ACC112 (cell line): ENCODE results near the gene CST4.

Source experiments
- H2AFZ ChIP-seq: fragments of 200-600 bp; sonication (generic); one replicate; pipeline ENCODE4 v1.6.0; 2017; ENCODE audit warnings: antibody characterized with exemption, low read length; ENCODE audit not compliant: unreplicated experiment
- H3K27ac ChIP-seq: fragments of 200-600 bp; sonication (generic); 2 replicates; pipeline ENCODE4 v1.5.1; 2014; ENCODE audit warnings: low read depth, mild to moderate bottlenecking, antibody characterized with exemption, low read length, moderate library complexity
- H3K27me3 ChIP-seq: fragments of 200-600 bp; sonication (generic); 2 replicates; pipeline ENCODE4 v1.6.1; 2014; ENCODE audit warnings: mild to moderate bottlenecking, antibody characterized with exemption, low read length, moderate library complexity, mixed read lengths; ENCODE audit not compliant: insufficient read depth
- H3K36me3 ChIP-seq: fragments of 200-600 bp; sonication (generic); 2 replicates; pipeline ENCODE4 v1.6.1; 2016; ENCODE audit warnings: mild to moderate bottlenecking, antibody characterized with exemption, low read length, moderate library complexity, mixed read lengths; ENCODE audit not compliant: insufficient read depth
- H3K4me1 ChIP-seq: fragments of 200-600 bp; sonication (generic); one replicate; pipeline ENCODE4 v1.6.1; 2016; ENCODE audit warnings: low read length, mixed read lengths; ENCODE audit not compliant: insufficient read depth, unreplicated experiment, control insufficient read depth
- H3K4me3 ChIP-seq: fragments of 200-600 bp; sonication (generic); 2 replicates; pipeline ENCODE4 v1.5.1; 2014; ENCODE audit warnings: mild to moderate bottlenecking, low read depth, low read length
- H3K79me2 ChIP-seq: fragments of 200-600 bp; sonication (generic); one replicate; pipeline ENCODE4 v1.6.0; 2016; ENCODE audit warnings: low read length; ENCODE audit not compliant: control insufficient read depth, unreplicated experiment, insufficient read depth

CST4 gene

DNA sequence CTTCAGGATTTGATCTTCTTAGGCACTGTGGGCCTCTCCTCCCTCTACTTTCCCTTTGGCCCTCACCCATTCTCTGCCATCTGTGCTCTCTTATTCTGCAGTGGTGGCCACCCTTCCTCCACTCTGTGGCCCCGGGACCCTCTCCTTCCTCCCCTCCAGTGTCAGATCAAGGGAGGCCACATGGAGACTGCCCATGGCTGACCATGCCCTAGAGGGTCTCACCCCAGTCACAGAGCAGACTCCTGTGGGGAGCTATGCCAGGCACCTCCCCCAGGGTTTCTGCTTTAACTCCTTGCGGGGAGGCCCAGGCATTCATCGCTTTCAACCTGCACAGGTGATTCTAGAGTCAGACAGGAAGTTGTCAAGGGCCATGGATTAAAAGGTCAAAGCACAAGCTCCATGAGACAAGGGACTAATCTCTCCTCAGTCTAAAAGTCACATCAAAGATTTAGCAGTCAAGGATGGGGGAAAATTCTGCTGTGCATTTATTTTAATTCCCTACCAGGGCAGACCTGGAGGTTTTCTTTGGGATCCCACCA lies 35.4 kb downstream of the CST4 start:
- H3K4me3 ChIP-seq, result no peak overlapping the region
- H3K27me3 ChIP-seq, result no peaks in the 10 kb centered on the region
- no peaks in the 10 kb centered on the region for H3K79me2 ChIP-seq
- no peak overlapping the region for H2AFZ ChIP-seq
- H3K4me1 ChIP-seq, result peaks cover 5% of the 10 kb centered on the region
- no peak overlapping the region for H3K27ac ChIP-seq
- no peaks in the 10 kb centered on the region for H3K36me3 ChIP-seq

DNA sequence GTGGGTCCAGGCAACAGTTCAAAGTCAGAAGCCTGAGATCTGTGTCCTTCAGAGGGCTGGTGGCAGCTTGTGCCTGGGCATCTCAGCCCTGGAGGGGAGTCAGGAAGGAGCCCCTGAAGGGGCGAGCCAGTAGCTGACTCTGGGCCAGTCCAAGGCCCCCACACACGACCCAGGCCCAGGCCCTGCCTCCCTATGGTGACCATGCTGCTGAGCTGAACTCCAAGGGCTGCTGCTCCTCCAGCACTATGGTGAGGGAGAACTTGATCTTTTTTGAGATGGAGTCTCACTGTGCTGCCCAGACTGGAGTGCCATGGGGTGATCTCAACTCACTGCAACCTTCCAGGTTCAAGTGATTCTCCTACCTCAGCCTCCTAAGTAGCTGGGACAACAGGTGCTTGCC lies 35.9 kb downstream of the CST4 start:
- Histone ChIP-seq H3K27ac (no peak overlapping the region), H3K36me3 (no peaks in the 10 kb centered on the region), H3K4me3 (no peak overlapping the region), H3K4me1 (no peaks in the 10 kb centered on the region), H3K27me3 (no peaks in the 10 kb centered on the region), H3K79me2 (no peaks in the 10 kb centered on the region), H2AFZ (no peak overlapping the region)

DNA sequence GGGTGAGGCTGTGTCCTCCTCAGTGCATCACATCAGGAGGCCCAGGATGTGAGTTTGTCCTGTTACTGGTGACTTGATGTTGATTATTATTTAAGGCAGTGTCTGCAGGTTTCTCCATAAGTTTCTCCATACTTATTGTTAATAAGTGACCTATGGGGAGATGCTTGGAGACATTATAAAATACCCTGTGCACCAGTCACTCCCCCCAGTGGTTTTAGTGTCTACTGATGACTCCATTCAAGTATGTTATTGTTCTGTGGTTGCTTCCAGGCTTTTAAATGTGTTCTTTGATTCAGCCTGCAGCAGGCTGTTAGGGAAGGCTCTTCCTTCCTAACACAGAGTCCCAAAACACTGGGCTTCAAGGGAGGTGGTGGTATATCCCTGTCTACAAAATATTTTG lies 36.5 kb downstream of the CST4 start:
- H3K79me2 ChIP-seq, result no peaks in the 10 kb centered on the region
- H3K27ac ChIP-seq, result no peak overlapping the region
- no peak overlapping the region for H2AFZ ChIP-seq
- H3K27me3 ChIP-seq, result no peaks in the 10 kb centered on the region
- no peaks in the 10 kb centered on the region for H3K4me1 ChIP-seq
- H3K36me3 ChIP-seq, result no peaks in the 10 kb centered on the region
- no peak overlapping the region for H3K4me3 ChIP-seq

- Histone ChIP-seq H3K79me2 (no peaks in the 10 kb centered on the region), H3K36me3 (no peaks in the 10 kb centered on the region), H3K4me3 (no peak overlapping the region), H3K27ac (no peak overlapping the region), H2AFZ (no peak overlapping the region), H3K4me1 (no peaks in the 10 kb centered on the region), H3K27me3 (no peaks in the 10 kb centered on the region)
Measured at GRCh38 chr20:23651117-23651516, 37.7 kb downstream of the CST4 start.

- Histone ChIP-seq H3K27ac (no peak overlapping the region), H3K4me1 (no peaks in the 10 kb centered on the region), H2AFZ (no peak overlapping the region), H3K27me3 (no peaks in the 10 kb centered on the region), H3K4me3 (no peak overlapping the region), H3K79me2 (no peaks in the 10 kb centered on the region), H3K36me3 (no peaks in the 10 kb centered on the region)
Measured at GRCh38 chr20:23649830-23650417, 38.9 kb downstream of the CST4 start.

DNA sequence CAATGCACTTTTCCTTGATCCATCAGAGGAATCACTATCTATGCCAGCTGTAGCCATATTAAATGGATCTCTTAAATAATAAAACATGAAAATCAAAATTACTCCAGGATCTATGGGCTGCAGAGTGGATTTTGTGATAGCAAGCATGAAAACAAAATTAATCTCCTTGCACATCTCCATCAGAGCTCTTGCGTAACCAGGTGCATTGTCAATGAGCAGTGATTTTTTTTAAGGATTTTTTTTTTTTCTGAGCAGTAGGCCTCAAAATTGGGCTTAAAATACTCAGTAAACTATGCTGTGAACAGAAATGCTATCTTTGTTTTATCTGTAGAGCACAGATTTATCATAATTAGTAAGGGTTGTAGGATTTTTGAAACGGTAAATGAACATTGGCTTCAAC lies 39.6 kb downstream of the CST4 start:
- H3K4me3 ChIP-seq, result no peak overlapping the region
- no peak overlapping the region for H3K27ac ChIP-seq
- no peaks in the 10 kb centered on the region for H3K36me3 ChIP-seq
- H3K79me2 ChIP-seq, result no peaks in the 10 kb centered on the region
- no peaks in the 10 kb centered on the region for H3K27me3 ChIP-seq
- H3K4me1 ChIP-seq, result no peaks in the 10 kb centered on the region
- no peak overlapping the region for H2AFZ ChIP-seq

GRCh38 chr20:23647346-23647745 lies 41.5 kb downstream of the CST4 start:
- Histone ChIP-seq H3K4me1 (peaks cover 6% of the 10 kb centered on the region), H3K79me2 (no peaks in the 10 kb centered on the region), H3K27me3 (no peaks in the 10 kb centered on the region), H3K27ac (no peak overlapping the region), H3K4me3 (no peak overlapping the region), H2AFZ (no peak overlapping the region), H3K36me3 (no peaks in the 10 kb centered on the region)

GRCh38 chr20:23646106-23646873 lies 42.5 kb downstream of the CST4 start:
- H3K27me3 ChIP-seq, result no peaks in the 10 kb centered on the region
- peaks cover 14% of the 10 kb centered on the region for H3K4me1 ChIP-seq
- no peak overlapping the region for H3K27ac ChIP-seq
- no peak overlapping the region for H3K4me3 ChIP-seq
- H2AFZ ChIP-seq, result no peak overlapping the region
- H3K36me3 ChIP-seq, result no peaks in the 10 kb centered on the region
- no peaks in the 10 kb centered on the region for H3K79me2 ChIP-seq

DNA sequence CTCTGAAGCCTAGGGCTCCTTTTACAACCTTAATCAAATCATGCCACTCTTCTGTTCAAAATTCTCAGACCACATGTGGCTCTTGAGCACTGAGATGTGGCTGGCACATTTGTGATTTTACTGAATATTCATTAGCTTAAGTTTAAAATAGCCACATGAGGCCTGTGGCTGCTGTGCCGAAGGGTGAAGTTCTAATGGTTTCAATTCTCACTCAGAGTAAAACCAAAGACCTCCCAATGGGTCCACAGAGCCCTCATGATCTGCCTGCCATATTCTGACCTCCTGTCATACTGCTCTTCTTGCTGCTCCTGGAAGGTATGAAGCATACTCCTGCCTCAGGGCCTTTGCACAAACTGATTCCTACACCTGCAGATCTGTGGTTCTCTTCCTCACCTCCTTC lies 43.3 kb downstream of the CST4 start:
- H3K36me3 ChIP-seq, result no peaks in the 10 kb centered on the region
- H3K4me3 ChIP-seq, result no peak overlapping the region
- peaks cover 14% of the 10 kb centered on the region for H3K4me1 ChIP-seq
- H3K27me3 ChIP-seq, result no peaks in the 10 kb centered on the region
- H2AFZ ChIP-seq, result no peak overlapping the region
- no peak overlapping the region for H3K27ac ChIP-seq
- H3K79me2 ChIP-seq, result no peaks in the 10 kb centered on the region

DNA sequence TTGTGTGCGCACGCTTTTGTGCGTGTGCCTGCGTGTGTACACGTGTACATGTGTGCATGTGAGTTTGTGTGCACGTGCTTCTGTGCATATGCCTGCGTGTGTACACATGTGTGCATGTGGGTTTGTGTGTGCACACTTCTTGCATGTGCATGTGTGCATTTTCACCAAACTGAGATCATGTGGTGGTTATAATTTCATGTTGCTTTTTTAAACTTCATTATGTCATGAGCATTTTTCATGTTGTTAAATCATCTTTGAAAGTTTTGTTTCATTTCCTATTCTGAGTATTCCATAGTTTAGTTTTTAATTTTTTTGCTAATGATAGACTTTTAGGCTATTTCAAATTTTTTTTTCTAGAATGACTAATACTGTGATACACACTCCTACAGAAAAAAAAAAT lies 44.7 kb downstream of the CST4 start:
- H2AFZ ChIP-seq, result no peak overlapping the region
- no peaks in the 10 kb centered on the region for H3K27me3 ChIP-seq
- no peak overlapping the region for H3K4me3 ChIP-seq
- H3K27ac ChIP-seq, result no peak overlapping the region
- H3K36me3 ChIP-seq, result no peaks in the 10 kb centered on the region
- peaks cover 14% of the 10 kb centered on the region for H3K4me1 ChIP-seq
- H3K79me2 ChIP-seq, result no peaks in the 10 kb centered on the region

DNA sequence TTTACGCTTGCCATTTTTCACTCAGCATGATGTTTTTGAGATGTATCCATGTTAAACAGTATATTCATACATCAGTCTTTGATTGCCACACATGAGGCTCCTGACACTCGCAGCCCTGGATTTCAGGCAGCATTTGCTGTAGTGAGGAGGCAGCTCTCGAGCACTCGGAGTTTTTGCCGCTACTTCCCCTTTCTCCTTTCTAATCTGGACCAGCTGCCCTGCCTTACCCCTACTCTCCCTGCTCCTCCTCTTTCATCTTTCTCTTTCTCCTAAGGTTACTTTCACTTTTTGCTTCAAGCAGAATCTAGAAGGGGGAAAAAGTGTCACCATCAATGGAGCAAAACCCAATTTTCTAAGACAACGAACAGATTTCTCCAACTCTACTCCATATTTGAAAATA lies 45.2 kb downstream of the CST4 start:
- no peaks in the 10 kb centered on the region for H3K36me3 ChIP-seq
- H3K79me2 ChIP-seq, result no peaks in the 10 kb centered on the region
- no peak overlapping the region for H3K27ac ChIP-seq
- H2AFZ ChIP-seq, result no peak overlapping the region
- no peak overlapping the region for H3K4me3 ChIP-seq
- H3K27me3 ChIP-seq, result no peaks in the 10 kb centered on the region
- H3K4me1 ChIP-seq, result peaks cover 14% of the 10 kb centered on the region
